ENCODE results near the gene TMEM217.

DNA sequence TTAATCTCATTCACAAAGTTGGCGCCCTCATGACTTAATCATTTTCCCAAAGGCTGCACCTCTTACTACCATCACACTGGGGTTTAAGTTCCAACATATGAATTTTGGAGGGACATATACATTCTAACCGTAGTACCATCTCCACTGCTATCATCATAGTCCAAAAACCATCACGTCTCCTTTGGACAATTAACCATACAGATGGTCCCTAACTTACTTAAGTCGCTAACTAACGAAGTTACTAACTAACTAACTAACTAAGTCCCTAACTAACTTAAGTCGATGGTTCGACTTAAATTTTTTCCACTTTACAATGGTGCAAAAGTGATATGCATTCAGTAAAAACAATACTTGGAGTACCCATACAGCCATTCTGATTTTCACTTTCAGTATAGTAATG, 24.4 kb downstream of the TMEM217 start:
- TF ChIP-seq POLR2AphosphoS5 (IDR thresholded peaks at IDR 0.05; ENCODE audit: borderline replicate concordance, low read depth, low read length) (no peak), EZH2 (IDR thresholded peaks at IDR 0.05) (no peak)

All from SK-N-MC (cell line).